Stimulated activated CD8-positive, alpha-beta memory T cell treated with anti-CD3 and anti-CD28 coated beads, Interleukin-4, amount 100 ng/mL, for 48 hours (primary cell): Measurements from ENCODE around the gene MVB12B.
A peak's percentile ranks its signal among the peaks of the same experiment; 100 is the strongest.

ENCODE experiments used
- DNase-seq: peaks from one replicate; pipeline ENCODE4 v3.0.0-alpha.2; 2020

Gene MVB12B

GRCh38 chr9:126389992-126390391 lies 63.4 kb downstream of the MVB12B start:
- no peak for DNase-seq

GRCh38 chr9:126390923-126391322 lies 64.3 kb downstream of the MVB12B start:
- DNase-seq = no peak

- DNase-seq = no peak
Measured at GRCh38 chr9:126391713-126392661, 65.4 kb downstream of the MVB12B start.

DNA sequence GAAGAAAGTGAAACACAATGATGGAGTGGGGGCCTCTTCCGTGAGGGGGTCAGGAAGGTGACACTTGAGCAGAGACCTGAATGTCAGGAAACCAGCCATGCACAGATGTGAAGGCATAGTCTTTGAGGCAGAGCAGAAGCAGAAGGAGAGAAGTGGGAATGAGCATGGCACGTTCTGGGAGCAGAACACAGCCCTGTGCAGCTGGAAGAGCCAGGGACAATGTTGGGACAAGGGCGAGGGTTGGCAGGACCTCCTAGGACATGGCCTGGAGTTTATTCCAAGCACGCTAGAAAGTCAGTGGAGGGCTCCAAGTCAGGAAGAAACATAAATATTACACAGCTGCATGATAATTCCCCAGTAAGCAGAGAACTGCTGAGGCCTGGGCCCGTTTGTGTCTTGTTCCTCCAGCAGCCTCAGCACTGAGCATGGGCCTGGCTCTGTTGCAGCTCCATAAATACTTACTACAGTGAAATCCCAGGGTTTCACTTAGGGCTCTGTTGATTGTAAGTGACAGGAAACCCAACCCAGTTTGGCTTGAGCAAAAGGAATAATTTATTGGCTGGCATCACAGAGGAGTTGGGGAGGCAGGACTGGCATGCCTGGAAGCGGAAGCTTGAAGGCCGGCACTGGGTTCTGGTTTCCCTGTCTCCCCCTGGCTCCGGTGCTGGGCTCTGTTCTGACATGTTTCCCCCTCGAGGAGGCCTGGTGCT lies 66.2 kb downstream of the MVB12B start:
- DNase-seq = no peak

DNA sequence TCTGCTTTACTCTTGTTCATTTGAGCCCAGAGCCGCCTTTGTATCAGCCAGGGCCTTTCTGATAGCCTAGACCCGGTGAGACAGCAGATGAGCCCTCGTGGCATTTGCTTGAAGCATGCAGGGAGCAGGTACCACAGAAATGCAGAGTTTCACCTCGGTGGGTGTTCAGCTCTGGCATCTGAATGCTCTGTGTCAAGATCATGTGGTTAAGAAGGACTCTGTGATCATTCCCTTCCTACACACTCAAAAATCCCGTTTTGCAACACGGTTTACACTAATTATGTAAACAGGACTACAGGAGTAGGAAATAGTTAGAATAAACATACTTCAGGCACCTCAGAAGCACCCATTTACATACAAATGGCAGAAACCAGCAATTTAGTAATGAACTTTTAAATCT lies 67.2 kb downstream of the MVB12B start:
- no peak for DNase-seq

DNA sequence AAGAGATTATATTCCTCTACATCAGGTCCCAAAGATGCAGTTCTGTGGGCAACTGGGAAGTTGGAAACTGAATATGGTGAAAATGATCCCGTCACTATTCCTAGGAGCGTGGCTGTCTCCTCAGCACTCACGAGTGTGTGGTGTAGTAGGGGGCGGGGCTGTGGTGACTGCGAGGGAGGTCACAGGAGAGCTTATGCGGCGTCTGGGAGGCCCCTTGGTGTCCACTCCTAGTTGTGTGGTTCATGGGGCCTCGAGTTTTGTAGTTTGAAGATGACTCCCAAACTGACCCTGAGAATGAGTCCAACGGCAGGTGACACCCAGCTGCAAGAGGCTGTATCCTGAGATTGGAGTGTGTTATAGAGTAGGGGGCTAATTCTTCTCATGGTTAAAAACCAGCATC lies 68.2 kb downstream of the MVB12B start:
- DNase-seq = no peak

GRCh38 chr9:126395439-126396212 lies 69.0 kb downstream of the MVB12B start:
- DNase-seq = peak; percentile 47

GRCh38 chr9:126397056-126397455 lies 70.4 kb downstream of the MVB12B start:
- peak; percentile 78 for DNase-seq

GRCh38 chr9:126398403-126399058 lies 71.9 kb downstream of the MVB12B start:
- DNase-seq = peak; percentile 91

- no peak for DNase-seq
Measured at GRCh38 chr9:126399251-126399650, 72.6 kb downstream of the MVB12B start.

DNA sequence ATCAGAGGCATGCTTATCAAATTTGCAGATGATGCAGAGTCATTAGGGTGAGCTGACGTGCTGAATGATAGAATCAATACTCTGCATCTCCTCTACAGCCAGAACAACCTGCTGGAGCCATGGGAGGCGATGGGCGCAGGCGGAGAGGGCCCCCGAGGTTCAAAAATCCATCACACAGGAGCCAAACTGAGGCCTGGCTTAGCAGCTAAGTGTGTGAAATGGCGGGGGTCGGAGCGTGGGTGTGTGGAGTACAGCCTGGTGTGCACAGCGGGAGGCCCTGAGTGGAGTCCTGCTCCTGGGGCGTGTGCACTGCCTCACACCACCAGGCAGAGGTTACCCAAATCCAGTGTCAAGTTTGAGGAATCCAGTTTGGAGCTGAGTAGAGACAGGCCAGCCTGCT lies 73.2 kb downstream of the MVB12B start:
- DNase-seq = no peak

- DNase-seq = no peak
Measured at GRCh38 chr9:126400571-126400970, 73.9 kb downstream of the MVB12B start.

DNA sequence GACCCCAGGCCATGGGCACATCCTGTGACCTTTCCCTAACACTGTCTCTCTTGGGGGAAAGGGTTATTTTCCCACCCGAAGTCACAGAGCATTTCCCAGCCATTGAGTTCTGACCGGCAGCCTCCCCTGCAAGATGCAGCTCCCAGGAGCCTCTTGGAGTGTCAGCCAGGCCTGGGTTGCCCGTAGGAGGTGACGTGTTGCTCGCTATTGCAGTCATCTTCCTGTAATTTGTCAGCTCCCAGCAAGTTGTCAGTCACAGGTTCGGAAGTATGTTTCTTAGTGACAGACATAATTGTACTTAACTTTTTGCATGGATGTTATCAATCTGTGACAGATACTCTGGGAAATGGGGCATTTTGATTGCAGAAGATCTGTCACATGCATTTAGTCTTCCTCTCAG lies 74.5 kb downstream of the MVB12B start:
- DNase-seq = no peak

DNA sequence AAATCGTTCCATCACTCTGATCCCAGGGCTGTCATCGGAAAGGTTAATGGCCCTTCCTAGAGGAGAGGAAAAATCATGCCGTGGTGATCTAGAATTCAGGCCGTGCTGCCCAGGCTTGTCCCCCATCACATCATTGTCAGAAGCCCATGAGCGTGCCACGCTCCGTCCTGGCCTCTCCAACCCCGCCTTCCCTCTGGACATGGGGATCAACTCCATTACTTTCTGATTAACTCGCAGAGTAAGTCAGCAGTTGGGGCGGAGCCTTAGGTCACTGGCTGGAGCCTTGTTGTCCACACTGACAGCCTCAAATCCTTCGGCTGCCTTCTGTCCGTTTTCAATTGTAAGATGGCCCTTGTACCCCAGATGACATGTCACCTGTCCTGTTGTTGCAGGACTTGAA lies 75.0 kb downstream of the MVB12B start:
- DNase-seq = no peak

DNA sequence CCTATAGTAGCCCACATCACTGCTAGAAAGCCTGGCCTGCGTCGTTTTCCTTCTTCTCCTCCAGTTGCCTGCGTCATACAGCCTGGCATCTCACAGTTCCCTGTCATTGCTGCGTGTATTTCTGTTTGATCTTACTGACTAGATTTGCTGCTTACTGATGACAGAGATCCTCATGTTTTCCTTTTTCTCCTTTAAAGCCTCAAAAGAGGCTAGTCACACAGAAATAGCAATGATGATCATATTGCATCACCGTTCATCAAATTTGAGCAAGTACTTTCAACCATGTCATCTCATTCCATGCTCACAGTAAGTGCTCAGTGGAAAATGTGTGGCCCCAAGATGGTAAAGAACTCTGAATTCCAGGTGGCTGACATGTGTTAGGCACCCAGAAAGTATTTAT lies 76.8 kb downstream of the MVB12B start:
- no peak for DNase-seq

DNA sequence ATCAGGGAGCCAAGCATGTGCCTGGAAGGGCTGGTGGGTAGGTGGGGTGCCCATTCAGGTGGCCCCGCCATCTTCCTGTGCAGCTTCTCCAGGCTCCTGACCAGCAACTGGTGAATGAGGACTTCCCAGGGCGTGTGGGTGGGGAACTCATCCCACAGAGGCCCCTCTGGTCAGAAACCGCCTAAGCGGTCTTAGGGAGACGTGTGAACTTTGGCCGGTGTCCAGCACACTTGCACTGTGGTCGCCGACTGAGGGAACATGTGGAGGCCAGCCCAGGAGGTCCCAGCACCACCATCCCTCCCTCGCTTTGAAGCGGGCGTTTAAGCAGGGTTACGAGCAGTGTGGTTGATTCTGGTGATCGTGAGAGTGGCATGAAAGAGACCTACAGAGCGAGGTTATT lies 77.8 kb downstream of the MVB12B start:
- DNase-seq = no peak

- no peak for DNase-seq
Measured at GRCh38 chr9:126406075-126406667, 79.5 kb downstream of the MVB12B start.

- DNase-seq = no peak
Measured at GRCh38 chr9:126407114-126407870, 80.7 kb downstream of the MVB12B start.

GRCh38 chr9:126408004-126408403 lies 81.4 kb downstream of the MVB12B start:
- DNase-seq = no peak

GRCh38 chr9:126410229-126410628 lies 83.6 kb downstream of the MVB12B start:
- no peak for DNase-seq

DNA sequence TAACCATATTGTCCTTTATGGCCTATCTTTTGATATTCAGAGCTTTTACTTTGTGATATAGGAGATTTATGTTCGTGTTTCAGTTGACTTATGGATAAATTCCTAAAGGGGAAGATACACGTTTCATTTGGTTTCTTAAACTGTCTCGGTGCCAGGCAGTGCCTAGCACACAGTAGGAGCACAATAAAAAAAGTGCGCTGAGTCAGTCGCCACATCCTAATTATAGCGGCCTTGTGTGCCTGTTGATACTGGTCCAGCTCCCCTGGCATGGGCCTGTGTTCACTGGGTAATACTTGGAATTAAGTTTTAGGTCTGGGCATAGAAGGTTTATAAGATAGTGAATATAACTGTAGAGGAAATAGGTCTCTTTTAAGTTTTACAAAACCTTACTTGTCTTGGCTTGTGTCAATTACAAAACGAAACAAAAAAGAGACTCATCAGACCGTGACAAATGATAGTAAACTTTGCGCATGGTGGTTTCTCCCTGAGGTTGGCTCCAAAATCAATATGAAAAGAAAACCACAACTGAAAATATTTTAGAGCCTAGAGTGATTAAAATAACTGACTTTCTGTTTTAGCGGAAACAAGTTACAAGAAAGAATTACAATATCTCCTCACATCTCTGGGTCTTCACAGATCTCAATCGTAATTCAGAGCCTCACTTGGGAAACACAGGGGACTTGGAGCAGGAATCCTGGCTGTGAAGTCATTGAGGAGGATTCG lies 84.8 kb downstream of the MVB12B start:
- DNase-seq = no peak
